Activated CD4-positive, alpha-beta T cell treated with anti-CD3 and anti-CD28 coated beads for 36 hours (primary cell): ENCODE results near the gene LZTS3. TPM values are rescaled to one million over a fixed set of nuclear protein-coding genes. Genes with fewer than 3 reads are reported as not detected.
A peak's percentile ranks its signal among the peaks of the same experiment; 100 is the strongest.

Experiments used
- ATAC-seq: fragments of 200-7000 bp; cut with Tn5 transposase; one replicate; pipeline ENCODE4 v1.10.0; 2021; ENCODE audit warnings: mild to moderate bottlenecking, moderate library complexity
- CTCF ChIA-PET: fragments of 350-600 bp; sonication (Branson Sonifier 250); formaldehyde crosslinking; loops from one replicate; lab custom pipeline; 2021; ENCODE audit warnings: antibody characterized with exemption; lab: Charles Lee
- POLR2A ChIA-PET: fragments of 350-600 bp; sonication (Branson Sonifier 250); formaldehyde crosslinking; loops from one replicate; lab custom pipeline; 2021; ENCODE audit warnings: antibody characterized with exemption, inconsistent platforms; lab: Charles Lee
- DNase-seq: peaks from one replicate; pipeline ENCODE4 v3.0.0-alpha.2; 2020
- H3K27ac Mint-ChIP-seq: one replicate; pipeline ENCODE4 v1.8.0; 2021; ENCODE audit warnings: mixed read lengths
- H3K27me3 Mint-ChIP-seq: one replicate; pipeline ENCODE4 v1.8.0; 2021; ENCODE audit warnings: mixed read lengths
- H3K36me3 Mint-ChIP-seq: one replicate; pipeline ENCODE4 v1.8.0; 2021; ENCODE audit warnings: low read depth, mixed read lengths
- H3K4me1 Mint-ChIP-seq: one replicate; pipeline ENCODE4 v1.8.0; 2021; ENCODE audit warnings: mixed read lengths
- H3K4me3 Mint-ChIP-seq: one replicate; pipeline ENCODE4 v1.8.0; 2021; ENCODE audit warnings: mild to moderate bottlenecking, moderate library complexity, mixed read lengths
- H3K9me3 Mint-ChIP-seq: one replicate; pipeline ENCODE4 v1.8.0; 2021; ENCODE audit warnings: low read depth, mixed read lengths
- intact Hi-C, 2 experiments: fragments of 100-400 bp; cut with DNase I in 1 of 2; cut with micrococcal nuclease in 1 of 2; formaldehyde crosslinking; loops; one replicate each; pipeline versions ENCODE4 v1.14.2 to v1.15.1; 2022 to 2024; cut with DNase I, micrococcal nuclease
- total RNA-seq, 2 experiments: library from RNA; stranded (reverse); gene quantifications; one replicate each; pipeline ENCODE4 v1.2.3, GENCODE V29; 2021

Gene LZTS3
- total RNA-seq, 2 experiments from 2014 or later: 0.87 to 0.88 TPM

- H3K27ac Mint-ChIP-seq: no peak overlapping the region
- intact Hi-C loops: loop anchor here in 1 of 2 experiments (2.0 kb wide), 1 partner anchor 298 kb away; no protein-coding TSS in a partner anchor
- POLR2A ChIA-PET: no interaction called here
Measured at GRCh38 chr20:3174442-3175261, 1.3 kb upstream of the LZTS3 start.

GRCh38 chr20:3173610-3174441, 477 bp upstream of the LZTS3 start:
- POLR2A ChIA-PET: no interaction called here
- H3K27me3 Mint-ChIP-seq: peaks cover 19% of the 10 kb centered on the region
- H3K9me3 Mint-ChIP-seq: no peaks in the 10 kb centered on the region
- CTCF ChIA-PET: no interaction called here
- peak overlapping the region; percentile 55 for H3K27ac Mint-ChIP-seq
- peaks cover 10% of the 10 kb centered on the region for H3K4me1 Mint-ChIP-seq
- intact Hi-C loops: loop anchor here (1.0 to 2.0 kb wide), 7 partner anchors 15 to 522 kb away; partner anchors contain the start of genes DDRGK1 (in 1 of the 2), FASTKD5 (in 1 of the 2), ITPA (in 1 of the 2) and NOP56 (in 1 of the 2)
- peak; percentile 94 for DNase-seq
- no peaks in the 10 kb centered on the region for H3K36me3 Mint-ChIP-seq
- H3K4me3 Mint-ChIP-seq: peak overlapping the region; percentile 77
- ATAC-seq: peak; percentile 40

More at GRCh38 chr20:3174442-3175261, 1.3 kb upstream of the LZTS3 start:
- no peaks in the 10 kb centered on the region for H3K9me3 Mint-ChIP-seq
- DNase-seq (no peak), ATAC-seq (no peak)
- CTCF ChIA-PET: interaction anchor here (0.8 kb wide), 2 partner anchors 27 to 561 kb away, joined by 3 read pairs; no protein-coding TSS in a partner anchor
- peak overlapping the region; percentile 77 for H3K4me3 Mint-ChIP-seq
- peaks cover 16% of the 10 kb centered on the region for H3K27me3 Mint-ChIP-seq
- H3K4me1 Mint-ChIP-seq: peaks cover 10% of the 10 kb centered on the region
- no peaks in the 10 kb centered on the region for H3K36me3 Mint-ChIP-seq

- intact Hi-C loops: no loop called here
Measured at GRCh38 chr20:3172126-3172932, 1.0 kb downstream of the LZTS3 start.

GRCh38 chr20:3171391-3172125, 1.8 kb downstream of the LZTS3 start:
- Mint-ChIP-seq H3K27me3 (peaks cover 28% of the 10 kb centered on the region), H3K27ac (no peak overlapping the region), H3K9me3 (no peaks in the 10 kb centered on the region), H3K36me3 (no peaks in the 10 kb centered on the region), H3K4me1 (peaks cover 12% of the 10 kb centered on the region), H3K4me3 (no peak overlapping the region)
- intact Hi-C loops: no loop called here
- DNase-seq: no peak
- CTCF ChIA-PET: interaction anchor here (0.6 to 1.8 kb wide), 4 partner anchors 9 to 118 kb away, joined by 3 to 6 read pairs (median 3); no protein-coding TSS in a partner anchor
- POLR2A ChIA-PET: interaction anchor here (0.6 to 1.3 kb wide), 4 partner anchors 10 to 120 kb away, joined by 3 to 8 read pairs (median 4); no protein-coding TSS in a partner anchor
- no peak for ATAC-seq

More at GRCh38 chr20:3172126-3172932, 1.0 kb downstream of the LZTS3 start:
- no peak for ATAC-seq
- Mint-ChIP-seq H3K36me3 (no peaks in the 10 kb centered on the region), H3K27me3 (peaks cover 27% of the 10 kb centered on the region), H3K4me3 (peak overlapping the region; percentile 66), H3K9me3 (no peaks in the 10 kb centered on the region), H3K4me1 (peaks cover 12% of the 10 kb centered on the region), H3K27ac (no peak overlapping the region)
- ChIA-PET POLR2A (interaction anchor here (0.5 to 1.3 kb wide), 3 partner anchors 10 to 23 kb away, joined by 3 read pairs; no protein-coding TSS in a partner anchor), CTCF (interaction anchor here (0.8 to 1.8 kb wide), 3 partner anchors 10 to 118 kb away, joined by 3 to 6 read pairs (median 3); no protein-coding TSS in a partner anchor)
- DNase-seq: no peak

- Mint-ChIP-seq H3K27me3 (peaks cover 17% of the 10 kb centered on the region), H3K4me1 (peaks cover 9% of the 10 kb centered on the region), H3K27ac (no peak overlapping the region), H3K36me3 (no peaks in the 10 kb centered on the region), H3K9me3 (no peaks in the 10 kb centered on the region), H3K4me3 (no peak overlapping the region)
- POLR2A ChIA-PET: no interaction called here
- intact Hi-C loops: no loop called here
- DNase-seq (no peak), ATAC-seq (no peak)
- CTCF ChIA-PET: no interaction called here
Measured at GRCh38 chr20:3168829-3169590, 4.3 kb downstream of the LZTS3 start.

GRCh38 chr20:3168079-3168828, 5.1 kb downstream of the LZTS3 start:
- ChIA-PET POLR2A (no interaction called here), CTCF (interaction anchor here (1.0 kb wide), 1 partner anchor 12 kb away, joined by 4 read pairs; no protein-coding TSS in a partner anchor)
- intact Hi-C loops: no loop called here
- Mint-ChIP-seq H3K27ac (no peak overlapping the region), H3K36me3 (no peaks in the 10 kb centered on the region), H3K9me3 (no peaks in the 10 kb centered on the region), H3K4me1 (peaks cover 9% of the 10 kb centered on the region), H3K4me3 (no peak overlapping the region), H3K27me3 (peaks cover 17% of the 10 kb centered on the region)
- ATAC-seq (peak; percentile 34), DNase-seq (peak; percentile 48)

- no peaks in the 10 kb centered on the region for H3K9me3 Mint-ChIP-seq
- ChIA-PET POLR2A (no interaction called here), CTCF (interaction anchor here (1.0 kb wide), 1 partner anchor 12 kb away, joined by 4 read pairs; no protein-coding TSS in a partner anchor)
- H3K36me3 Mint-ChIP-seq: no peaks in the 10 kb centered on the region
- DNase-seq: no peak
- no peak overlapping the region for H3K4me3 Mint-ChIP-seq
- H3K27ac Mint-ChIP-seq: no peak overlapping the region
- peaks cover 8% of the 10 kb centered on the region for H3K4me1 Mint-ChIP-seq
- intact Hi-C loops: no loop called here
- H3K27me3 Mint-ChIP-seq: peaks cover 17% of the 10 kb centered on the region
- ATAC-seq: no peak
Measured at GRCh38 chr20:3167738-3168078, 5.6 kb downstream of the LZTS3 start.

GRCh38 chr20:3166913-3167342, 6.4 kb downstream of the LZTS3 start:
- Mint-ChIP-seq H3K4me1 (peaks cover 2% of the 10 kb centered on the region), H3K36me3 (no peaks in the 10 kb centered on the region), H3K9me3 (no peaks in the 10 kb centered on the region), H3K27ac (no peak overlapping the region), H3K4me3 (no peak overlapping the region), H3K27me3 (peaks cover 13% of the 10 kb centered on the region)
- CTCF ChIA-PET: interaction anchor here (0.7 kb wide), 1 partner anchor 22 kb away, joined by 3 read pairs; no protein-coding TSS in a partner anchor
- POLR2A ChIA-PET: no interaction called here
- intact Hi-C loops: no loop called here
- ATAC-seq (no peak), DNase-seq (no peak)

- CTCF ChIA-PET: interaction anchor here (0.7 kb wide), 1 partner anchor 22 kb away, joined by 3 read pairs; no protein-coding TSS in a partner anchor
Measured at GRCh38 chr20:3166338-3166912, 6.9 kb downstream of the LZTS3 start.

More at GRCh38 chr20:3166338-3166912, 6.9 kb downstream of the LZTS3 start:
- ATAC-seq (no peak), DNase-seq (no peak)
- Mint-ChIP-seq H3K27me3 (peaks cover 13% of the 10 kb centered on the region), H3K4me3 (no peak overlapping the region), H3K9me3 (no peaks in the 10 kb centered on the region), H3K27ac (no peak overlapping the region), H3K4me1 (peaks cover 2% of the 10 kb centered on the region), H3K36me3 (no peaks in the 10 kb centered on the region)
- POLR2A ChIA-PET: no interaction called here
- intact Hi-C loops: no loop called here
